H1 (cell line): ENCODE data around the gene TTC9. TPM values are rescaled to one million over a fixed set of nuclear protein-coding genes. Genes with fewer than 3 reads are reported as not detected.

ENCODE experiments used
- polyA plus RNA-seq, 7 experiments: library from polyadenylated mRNA; depleted of rRNA in 3 of 7; stranded (reverse) in 5 of 7; unstranded in 2 of 7; fragments of >200 nt in 5 of 7; fragments of 200-250 nt in 2 of 7; gene quantifications; 1 replicate in 5 of 7; 2 replicates in 1 of 7; 4 replicates in 1 of 7; pipeline versions ENCODE4 v1.2.1 to v1.2.3, GENCODE V29; 2011 to 2013; ENCODE audit warnings: missing spikeins in 2 of 7, mixed read lengths in 2 of 7
- total RNA-seq: library from RNA; stranded (reverse); fragmentation: NEBNext Ultra II Directional; extraction: Animal tissue kit (Norgen Biotek cat#: 25700); gene quantifications from 2 replicates; pipeline ENCODE4 v1.2.1, GENCODE V29; 2021
- TF ChIP-seq, protein P1 (sequence below), 3 experiments: IDR thresholded peaks; 1 replicate in 2 of 3; 2 replicates in 1 of 3; pipeline versions ENCODE4 v1.5.1 to v1.6.1; 2011; ENCODE audit warnings: low read length in 3 of 3, mild to moderate bottlenecking in 3 of 3, inconsistent platforms in 2 of 3, low read depth in 1 of 3, moderate library complexity in 1 of 3; ENCODE audit not compliant: insufficient read depth in 1 of 3; ENCODE audit errors: control extremely low read depth in 1 of 3

Gene TTC9
- total and polyA plus RNA-seq, 2 of the 8 experiments (the other 6 are each of a cell fraction or from before 2014, with no cell fraction given), result 21.0 to 29.5 TPM

GRCh38 chr14:70707138-70708038 is 65.7 kb downstream of the TTC9 start (continued):
- TF ChIP-seq, protein P1, sequence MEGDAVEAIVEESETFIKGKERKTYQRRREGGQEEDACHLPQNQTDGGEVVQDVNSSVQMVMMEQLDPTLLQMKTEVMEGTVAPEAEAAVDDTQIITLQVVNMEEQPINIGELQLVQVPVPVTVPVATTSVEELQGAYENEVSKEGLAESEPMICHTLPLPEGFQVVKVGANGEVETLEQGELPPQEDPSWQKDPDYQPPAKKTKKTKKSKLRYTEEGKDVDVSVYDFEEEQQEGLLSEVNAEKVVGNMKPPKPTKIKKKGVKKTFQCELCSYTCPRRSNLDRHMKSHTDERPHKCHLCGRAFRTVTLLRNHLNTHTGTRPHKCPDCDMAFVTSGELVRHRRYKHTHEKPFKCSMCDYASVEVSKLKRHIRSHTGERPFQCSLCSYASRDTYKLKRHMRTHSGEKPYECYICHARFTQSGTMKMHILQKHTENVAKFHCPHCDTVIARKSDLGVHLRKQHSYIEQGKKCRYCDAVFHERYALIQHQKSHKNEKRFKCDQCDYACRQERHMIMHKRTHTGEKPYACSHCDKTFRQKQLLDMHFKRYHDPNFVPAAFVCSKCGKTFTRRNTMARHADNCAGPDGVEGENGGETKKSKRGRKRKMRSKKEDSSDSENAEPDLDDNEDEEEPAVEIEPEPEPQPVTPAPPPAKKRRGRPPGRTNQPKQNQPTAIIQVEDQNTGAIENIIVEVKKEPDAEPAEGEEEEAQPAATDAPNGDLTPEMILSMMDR (IDR thresholded peaks at IDR 0.05; ENCODE audit: control extremely low read depth in 1 of 3, insufficient read depth in 1 of 3, low read depth in 1 of 3, low read length in 3 of 3), result peak in 2 of 3 experiments; percentile 39 to 43; a peak in 2 of 4 replicates
